ENCODE results near the gene SMG9. TPM values are rescaled to one million over a fixed set of nuclear protein-coding genes. Genes with fewer than 3 reads are reported as not detected.

Gene SMG9
- total and polyA plus RNA-seq, 2 of the 13 experiments (the other 11 are each of a cell fraction or from before 2014, with no cell fraction given) = 16.1 to 18.7 TPM

DNA sequence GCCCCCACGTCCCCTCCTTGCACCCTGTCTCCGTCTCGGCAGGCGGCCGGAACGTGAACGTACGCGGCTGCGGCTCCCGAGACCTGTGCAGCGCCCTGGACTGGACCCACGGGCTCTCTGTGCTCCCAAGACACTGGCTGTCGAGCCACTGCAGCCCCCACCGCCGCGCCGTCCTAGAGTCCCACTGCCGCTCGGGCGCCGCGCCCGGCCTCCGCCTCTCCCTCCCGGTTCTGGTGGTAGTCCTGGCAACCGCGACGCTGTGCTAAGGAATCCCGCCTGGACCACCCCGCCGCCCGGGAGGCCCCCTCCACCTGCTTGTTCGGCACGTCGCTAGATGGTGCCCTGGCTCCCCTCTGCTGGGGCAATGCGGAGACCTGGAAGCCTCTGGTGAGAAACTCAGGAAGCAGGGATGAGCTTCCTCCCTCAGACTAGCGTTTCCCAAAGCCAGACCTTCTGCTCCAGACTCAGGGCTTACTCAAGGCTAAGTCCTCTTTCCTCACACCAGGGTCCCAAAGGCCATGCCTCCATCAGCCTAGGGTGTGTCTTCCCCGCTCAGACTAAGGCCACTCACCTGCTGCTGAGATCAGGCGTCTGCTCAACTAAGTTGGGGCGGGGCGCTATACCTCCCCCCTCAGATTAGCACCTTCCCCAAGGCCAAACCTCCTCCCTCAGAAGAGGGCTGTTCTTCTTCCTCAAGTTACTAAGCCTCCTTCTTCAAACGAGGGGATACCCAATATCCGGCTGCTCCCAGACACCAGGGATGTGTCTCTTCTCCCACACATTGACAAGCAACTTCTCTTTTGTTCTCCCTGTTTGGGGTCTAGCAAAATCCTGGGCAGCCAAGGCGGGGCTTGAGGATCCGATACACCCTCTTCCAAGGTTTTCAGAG lies 55.0 kb downstream of the SMG9 start (continued):
- TF ChIP-seq, protein P1, sequence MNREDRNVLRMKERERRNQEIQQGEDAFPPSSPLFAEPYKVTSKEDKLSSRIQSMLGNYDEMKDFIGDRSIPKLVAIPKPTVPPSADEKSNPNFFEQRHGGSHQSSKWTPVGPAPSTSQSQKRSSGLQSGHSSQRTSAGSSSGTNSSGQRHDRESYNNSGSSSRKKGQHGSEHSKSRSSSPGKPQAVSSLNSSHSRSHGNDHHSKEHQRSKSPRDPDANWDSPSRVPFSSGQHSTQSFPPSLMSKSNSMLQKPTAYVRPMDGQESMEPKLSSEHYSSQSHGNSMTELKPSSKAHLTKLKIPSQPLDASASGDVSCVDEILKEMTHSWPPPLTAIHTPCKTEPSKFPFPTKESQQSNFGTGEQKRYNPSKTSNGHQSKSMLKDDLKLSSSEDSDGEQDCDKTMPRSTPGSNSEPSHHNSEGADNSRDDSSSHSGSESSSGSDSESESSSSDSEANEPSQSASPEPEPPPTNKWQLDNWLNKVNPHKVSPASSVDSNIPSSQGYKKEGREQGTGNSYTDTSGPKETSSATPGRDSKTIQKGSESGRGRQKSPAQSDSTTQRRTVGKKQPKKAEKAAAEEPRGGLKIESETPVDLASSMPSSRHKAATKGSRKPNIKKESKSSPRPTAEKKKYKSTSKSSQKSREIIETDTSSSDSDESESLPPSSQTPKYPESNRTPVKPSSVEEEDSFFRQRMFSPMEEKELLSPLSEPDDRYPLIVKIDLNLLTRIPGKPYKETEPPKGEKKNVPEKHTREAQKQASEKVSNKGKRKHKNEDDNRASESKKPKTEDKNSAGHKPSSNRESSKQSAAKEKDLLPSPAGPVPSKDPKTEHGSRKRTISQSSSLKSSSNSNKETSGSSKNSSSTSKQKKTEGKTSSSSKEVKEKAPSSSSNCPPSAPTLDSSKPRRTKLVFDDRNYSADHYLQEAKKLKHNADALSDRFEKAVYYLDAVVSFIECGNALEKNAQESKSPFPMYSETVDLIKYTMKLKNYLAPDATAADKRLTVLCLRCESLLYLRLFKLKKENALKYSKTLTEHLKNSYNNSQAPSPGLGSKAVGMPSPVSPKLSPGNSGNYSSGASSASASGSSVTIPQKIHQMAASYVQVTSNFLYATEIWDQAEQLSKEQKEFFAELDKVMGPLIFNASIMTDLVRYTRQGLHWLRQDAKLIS (CRISPR knock-in tag; IDR thresholded peaks at IDR 0.05) = no peak

DNA sequence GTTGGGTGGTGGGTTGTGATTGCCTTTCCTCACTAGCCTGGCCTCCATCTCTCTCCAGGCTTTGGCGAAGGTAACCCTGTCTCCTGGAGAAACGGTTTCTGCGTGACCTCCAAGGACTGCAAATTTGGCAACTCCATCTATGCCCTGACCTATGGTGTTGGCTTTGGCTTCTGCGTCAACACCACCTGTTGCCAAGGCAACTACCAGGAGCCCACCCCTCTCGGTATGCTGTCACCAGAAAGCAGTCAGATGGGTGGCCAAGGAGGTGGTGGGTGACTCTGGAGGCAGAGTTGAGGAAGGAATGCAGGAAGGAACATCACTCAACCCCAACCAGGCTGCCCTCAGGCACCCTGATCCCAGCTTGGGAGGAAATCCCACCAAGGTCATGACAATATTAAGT lies 57.5 kb downstream of the SMG9 start:
- WGBS (ENCODE audit: low lambda C conversion rate) = 25% methylated on average over 3 of the region's 5 CpGs
- FAIRE-seq = no peak
- no TSS peak for BruUV-seq (replicated peaks)
- H3K9me3 ChIP-seq (ENCODE audit: low read length) = peaks cover 7% of the 10 kb centered on the region
- DNase-seq (ENCODE audit: low spot score) = no peak
- H3K9ac ChIP-seq (ENCODE audit: insufficient read depth, low read depth, low read length) = no peak overlapping the region
- CTCF ChIA-PET (ENCODE audit: low intra/inter-chr PET ratio, low total read pairs) = no interaction called here
- H4K20me1 ChIP-seq (ENCODE audit: insufficient read depth, low read length) = no peaks in the 10 kb centered on the region
- H3K27me3 ChIP-seq (ENCODE audit: control insufficient read depth in 1 of 2, insufficient read depth in 2 of 2, low read length in 2 of 2) = peaks cover 0 to 1% of the 10 kb centered on the region in 2 experiments; a peak in 1 of 5 replicates
- intact Hi-C loops (cut with micrococcal nuclease; ENCODE audit: unreplicated experiment) (no loop called here), in situ Hi-C loops (cut with HindIII; ENCODE audit: extremely low pct_ligation_motif_present, low pct_unique_long_range_greater_than_20kb) (no loop called here)
- no peak overlapping the region for H3K4me2 ChIP-seq (ENCODE audit: low read depth, low read length)
- POLR2A ChIA-PET = no interaction called here
- H2AFZ ChIP-seq (ENCODE audit: low read length) = no peak overlapping the region
- H3K36me3 ChIP-seq (replicated peaks in 1 of 2; ENCODE audit: control insufficient read depth in 1 of 2, insufficient read depth in 2 of 2, low read length in 2 of 2) = no peaks in the 10 kb centered on the region
- no peak overlapping the region for H3K27ac ChIP-seq (ENCODE audit: extremely low read length, insufficient read depth, low read length)
- no peak for ATAC-seq
- H3K4me1 ChIP-seq (ENCODE audit: insufficient read depth, low read length) = peaks cover 8% of the 10 kb centered on the region; the same call in 1 of the 2 replicates
- no peak overlapping the region for H3K4me3 ChIP-seq (replicated peaks in 1 of 3; ENCODE audit: insufficient read depth in 1 of 3, low read depth in 2 of 3, low read length in 3 of 3)
- H3K79me2 ChIP-seq (ENCODE audit: insufficient read depth, low read length) = no peaks in the 10 kb centered on the region
- TF ChIP-seq LCORL (IDR thresholded peaks at IDR 0.05) (no peak), LCORL (CRISPR knock-in tag; IDR thresholded peaks at IDR 0.05) (no peak), HNF4A (CRISPR knock-in tag; IDR thresholded peaks at IDR 0.05) (no peak), ZNF615 (CRISPR knock-in tag; IDR thresholded peaks at IDR 0.05; ENCODE audit: borderline replicate concordance) (no peak), ZNF451 (CRISPR knock-in tag; IDR thresholded peaks at IDR 0.05) (no peak), NR3C1 (CRISPR knock-in tag; IDR thresholded peaks at IDR 0.05) (no peak), ZNF674 (CRISPR knock-in tag; IDR thresholded peaks at IDR 0.05; ENCODE audit: low read depth) (no peak), RBAK (CRISPR knock-in tag; IDR thresholded peaks at IDR 0.05) (no peak), KDM4B (CRISPR knock-in tag; IDR thresholded peaks at IDR 0.05) (no peak)
- TF ChIP-seq, protein P2, sequence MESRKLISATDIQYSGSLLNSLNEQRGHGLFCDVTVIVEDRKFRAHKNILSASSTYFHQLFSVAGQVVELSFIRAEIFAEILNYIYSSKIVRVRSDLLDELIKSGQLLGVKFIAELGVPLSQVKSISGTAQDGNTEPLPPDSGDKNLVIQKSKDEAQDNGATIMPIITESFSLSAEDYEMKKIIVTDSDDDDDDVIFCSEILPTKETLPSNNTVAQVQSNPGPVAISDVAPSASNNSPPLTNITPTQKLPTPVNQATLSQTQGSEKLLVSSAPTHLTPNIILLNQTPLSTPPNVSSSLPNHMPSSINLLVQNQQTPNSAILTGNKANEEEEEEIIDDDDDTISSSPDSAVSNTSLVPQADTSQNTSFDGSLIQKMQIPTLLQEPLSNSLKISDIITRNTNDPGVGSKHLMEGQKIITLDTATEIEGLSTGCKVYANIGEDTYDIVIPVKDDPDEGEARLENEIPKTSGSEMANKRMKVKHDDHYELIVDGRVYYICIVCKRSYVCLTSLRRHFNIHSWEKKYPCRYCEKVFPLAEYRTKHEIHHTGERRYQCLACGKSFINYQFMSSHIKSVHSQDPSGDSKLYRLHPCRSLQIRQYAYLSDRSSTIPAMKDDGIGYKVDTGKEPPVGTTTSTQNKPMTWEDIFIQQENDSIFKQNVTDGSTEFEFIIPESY (CRISPR knock-in tag; IDR thresholded peaks at IDR 0.05) = no peak

Measured in HepG2 (cell line).